Endothelial cell of umbilical vein (primary cell): ENCODE data around the gene KCNQ1OT1. TPM values are rescaled to one million over a fixed set of nuclear protein-coding genes. Genes with fewer than 3 reads are reported as not detected.

Experiments
- BruUV-seq: library from RNA; stranded (reverse); fragments of 400-500 nt; replicated peaks from 2 replicates; lab custom pipeline; 2021; lab: Mats Ljungman, UMichigan
- CTCF ChIA-PET: fragments of 300-600, 350-600 bp; sonication (Branson Sonifier 250); formaldehyde crosslinking; loops from one replicate; lab custom pipeline; 2021; ENCODE audit warnings: antibody characterized with exemption, inconsistent platforms; lab: Charles Lee
- POLR2A ChIA-PET: fragments of 300-600, 350-600 bp; sonication (Branson Sonifier 250); formaldehyde crosslinking; loops from one replicate; lab custom pipeline; 2021; ENCODE audit warnings: antibody characterized with exemption, inconsistent platforms; lab: Charles Lee
- DNase-seq: peaks from one replicate; pipeline ENCODE4 v3.0.0-alpha.2; 2011; ENCODE audit warnings: low read depth, low spot score
- FAIRE-seq: peaks from 2 replicates; lab custom pipeline; 2011; peaks lifted over from hg19 to GRCh38; lab: Jason Lieb, UNC
- H2AFZ ChIP-seq: 2 replicates; pipeline ENCODE4 v1.6.0; 2012; ENCODE audit warnings: low read depth, low read length, control low read depth, inconsistent platforms
- H3K27ac ChIP-seq: 2 replicates; pipeline ENCODE4 v1.5.1; 2011; ENCODE audit warnings: low read depth, mild to moderate bottlenecking, control low read depth, low read length, moderate library complexity; ENCODE audit not compliant: insufficient read depth
- H3K27me3 ChIP-seq, 2 experiments: 2 replicates each; pipeline versions ENCODE4 v1.6.0 to v1.6.1; 2011; ENCODE audit warnings: low read length in 2 of 2, mixed read lengths in 1 of 2; ENCODE audit not compliant: control insufficient read depth in 2 of 2, insufficient read depth in 2 of 2
- H3K36me3 ChIP-seq, 2 experiments: 2 replicates in 1 of 2; 3 replicates in 1 of 2; pipeline ENCODE4 v1.5.1; 2011; ENCODE audit warnings: low read length in 2 of 2, mild to moderate bottlenecking in 1 of 2, moderate library complexity in 1 of 2; ENCODE audit not compliant: control insufficient read depth in 2 of 2, insufficient read depth in 2 of 2; ENCODE audit errors: extremely low read depth in 1 of 2
- H3K4me1 ChIP-seq: 3 replicates; pipeline ENCODE4 v1.5.1; 2011; ENCODE audit warnings: mild to moderate bottlenecking, low read length; ENCODE audit not compliant: control insufficient read depth, insufficient read depth; ENCODE audit errors: extremely low read depth
- H3K4me2 ChIP-seq: 2 replicates; pipeline ENCODE4 v1.6.1; 2011; ENCODE audit warnings: low read length, control low read depth, mixed read lengths; ENCODE audit not compliant: insufficient read depth
- H3K4me3 ChIP-seq, 3 experiments: fragments of 200-600 bp in 1 of 3; sonication (generic), shearing (Covaris generic) in 1 of 3; replicated peaks in 1 of 3; 2 replicates each; pipeline ENCODE4 v1.5.1; 2011 to 2016; ENCODE audit warnings: control low read depth in 3 of 3, low read length in 3 of 3, mild to moderate bottlenecking in 2 of 3, inconsistent platforms in 1 of 3, low read depth in 1 of 3, moderate library complexity in 1 of 3; ENCODE audit not compliant: insufficient read depth in 1 of 3
- H3K79me2 ChIP-seq: 2 replicates; pipeline ENCODE4 v1.6.0; 2012; ENCODE audit warnings: low read length, inconsistent platforms; ENCODE audit not compliant: control insufficient read depth, insufficient read depth
- H3K9ac ChIP-seq: replicated peaks from 2 replicates; pipeline ENCODE3; 2011; ENCODE audit warnings: low read length, control low read depth; ENCODE audit not compliant: insufficient read depth; ENCODE audit errors: extremely low read depth
- H3K9me1 ChIP-seq: replicated peaks from 3 replicates; pipeline ENCODE4 v1.6.0; 2011; ENCODE audit warnings: mild to moderate bottlenecking, low read length; ENCODE audit not compliant: control insufficient read depth, insufficient read depth; ENCODE audit errors: extremely low read depth
- H3K9me3 ChIP-seq: replicated peaks from 2 replicates; pipeline ENCODE4 v1.5.1; 2012; ENCODE audit warnings: low read length, inconsistent platforms; ENCODE audit not compliant: control insufficient read depth, insufficient read depth
- H4K20me1 ChIP-seq: replicated peaks from 2 replicates; pipeline ENCODE3; 2011; ENCODE audit warnings: mild to moderate bottlenecking, low read length; ENCODE audit not compliant: control insufficient read depth, insufficient read depth; ENCODE audit errors: extremely low read depth
- EZH2 ChIP-seq: IDR thresholded peaks from 2 replicates; pipeline ENCODE4 v1.6.1; 2012; ENCODE audit warnings: borderline replicate concordance, low read depth, mild to moderate bottlenecking, moderate library complexity, low read length, inconsistent platforms; ENCODE audit not compliant: severe bottlenecking
- FOS ChIP-seq: IDR thresholded peaks from 2 replicates; pipeline ENCODE4 v1.6.1; 2011; ENCODE audit warnings: mild to moderate bottlenecking, low read length, moderate library complexity, borderline replicate concordance; ENCODE audit not compliant: insufficient read depth
- GATA2 ChIP-seq: IDR thresholded peaks from 2 replicates; pipeline ENCODE4 v1.7.0; 2011; ENCODE audit warnings: low read depth, mild to moderate bottlenecking, moderate library complexity, mixed read lengths, low read length; ENCODE audit not compliant: insufficient read length, insufficient read depth
- JUN ChIP-seq: IDR thresholded peaks from 2 replicates; pipeline ENCODE4 v1.6.1; 2011; ENCODE audit warnings: borderline replicate concordance, low read depth; ENCODE audit not compliant: insufficient read length, insufficient read depth
- MYC ChIP-seq: IDR thresholded peaks from one replicate; pipeline ENCODE4 v1.6.1; 2011; ENCODE audit warnings: mild to moderate bottlenecking, low read depth, low read length
- POLR2A ChIP-seq: IDR thresholded peaks from 2 replicates; pipeline ENCODE4 v1.6.1; 2012; ENCODE audit warnings: low read depth, mild to moderate bottlenecking, control low read depth, low read length
- POLR2AphosphoS5 ChIP-seq: IDR thresholded peaks from 2 replicates; pipeline ENCODE4 v1.6.1; 2012; ENCODE audit warnings: low read depth, mild to moderate bottlenecking, control low read depth, low read length, moderate library complexity; ENCODE audit not compliant: insufficient read depth
- dilution Hi-C: fragments of 300-500 bp; cut with MboI; formaldehyde crosslinking; loops from one replicate; pipeline ENCODE4 v1.15.0; 2019; ENCODE audit warnings: low sequenced_read_pairs; ENCODE audit not compliant: extremely low pct_ligation_motif_present
- intact Hi-C: fragments of 100-400 bp; cut with micrococcal nuclease; formaldehyde crosslinking; loops from one replicate; pipeline ENCODE4 v1.10.0; 2022
- polyA plus RNA-seq, 4 experiments: library from polyadenylated mRNA; depleted of rRNA in 3 of 4; stranded (reverse) in 3 of 4; unstranded in 1 of 4; fragments of >200 nt; gene quantifications; 2 replicates each; pipeline versions ENCODE4 v1.2.1 to v1.2.3, GENCODE V29; 2011 to 2012; ENCODE audit warnings: missing spikeins in 1 of 4
- total RNA-seq: library from RNA; stranded (reverse); gene quantifications from 2 replicates; pipeline ENCODE4 v1.2.3, GENCODE V29; 2021
- TF ChIP-seq, protein P1 (sequence below), 2 donors: IDR thresholded peaks; 1 replicate in 1 of 2; 2 replicates in 1 of 2; pipeline ENCODE4 v1.5.1; 2011; ENCODE audit warnings: low read length in 2 of 2, mild to moderate bottlenecking in 2 of 2, moderate library complexity in 2 of 2, control low read depth in 1 of 2, inconsistent platforms in 1 of 2, low read depth in 1 of 2; ENCODE audit not compliant: insufficient read depth in 1 of 2; ENCODE audit errors: extremely low read depth in 1 of 2
- TF ChIP-seq, protein P2 (sequence below): IDR thresholded peaks from 2 replicates; pipeline ENCODE4 v1.6.1; 2011; ENCODE audit not compliant: insufficient read depth, insufficient read length

KCNQ1OT1 gene
- total and polyA plus RNA-seq, 2 donors (not counting 3 experiments of a cell fraction or from before 2014, with no cell fraction given): 0.11 to 1.8 TPM

DNA sequence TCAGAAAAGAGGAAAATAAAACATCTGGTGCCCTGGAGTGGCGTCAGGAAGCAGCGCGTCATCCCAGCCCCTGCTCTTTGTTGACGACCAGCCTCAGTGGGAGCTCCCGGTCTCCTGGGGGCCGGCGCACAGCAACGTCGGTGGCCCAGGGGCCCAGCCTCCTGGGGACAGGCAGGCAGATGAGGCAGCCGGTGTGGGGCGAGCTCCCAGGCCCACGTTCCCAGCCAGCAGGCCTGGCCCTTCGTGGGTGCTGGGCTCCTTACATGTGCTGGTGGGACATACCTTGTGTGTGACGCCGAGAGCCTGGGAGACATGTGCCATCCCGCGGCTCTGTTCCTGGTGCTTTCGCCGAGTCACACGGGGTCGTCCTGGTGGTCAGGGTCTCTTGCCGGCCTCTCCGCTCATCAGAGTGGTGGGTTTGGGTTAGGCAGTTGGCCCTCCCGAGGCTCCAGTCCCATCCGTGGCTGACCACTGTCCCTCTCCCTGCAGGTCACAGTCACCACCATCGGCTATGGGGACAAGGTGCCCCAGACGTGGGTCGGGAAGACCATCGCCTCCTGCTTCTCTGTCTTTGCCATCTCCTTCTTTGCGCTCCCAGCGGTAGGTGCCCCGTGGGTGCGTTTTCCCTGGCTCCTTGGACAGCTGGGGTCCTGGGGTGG, 116.7 kb downstream of the KCNQ1OT1 start:
- POLR2A ChIA-PET: no interaction called here
- no peak overlapping the region for H3K27ac ChIP-seq
- no peak for FAIRE-seq

DNA sequence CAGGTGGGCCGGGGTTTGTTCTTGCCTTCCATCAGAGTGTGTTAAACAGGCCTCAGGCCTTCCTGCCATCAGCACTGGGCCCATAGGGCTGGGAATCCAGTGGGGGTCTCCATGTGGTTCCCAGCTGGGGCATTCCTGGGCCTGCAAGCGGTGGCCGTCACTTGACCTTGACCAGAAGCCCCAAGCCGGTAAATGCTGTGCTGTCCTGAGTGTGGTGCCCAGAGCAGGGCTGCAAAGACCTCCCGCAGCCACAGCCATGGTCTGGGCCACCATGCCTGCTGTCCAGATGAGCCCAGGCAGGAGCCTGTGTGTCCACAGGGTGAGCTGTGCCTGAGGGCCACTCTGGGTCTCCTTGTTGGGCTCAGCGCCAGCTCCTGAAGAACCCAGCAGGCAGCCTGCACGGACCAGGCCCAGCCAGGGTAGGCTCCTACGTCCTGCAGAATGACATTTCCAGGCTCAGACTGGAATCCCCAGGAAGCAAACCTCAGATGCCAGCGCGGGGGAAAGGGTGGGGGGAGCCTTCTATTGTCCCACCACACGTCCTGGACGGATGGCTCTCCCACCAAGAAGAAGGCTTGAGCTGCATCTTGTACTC, 117.3 kb downstream of the KCNQ1OT1 start:
- CTCF ChIA-PET: no interaction called here
- no peak overlapping the region for H3K9ac ChIP-seq
- no peaks in the 10 kb centered on the region for H3K9me1 ChIP-seq
- TF ChIP-seq MYC: no peak
- TF ChIP-seq, protein P1, sequence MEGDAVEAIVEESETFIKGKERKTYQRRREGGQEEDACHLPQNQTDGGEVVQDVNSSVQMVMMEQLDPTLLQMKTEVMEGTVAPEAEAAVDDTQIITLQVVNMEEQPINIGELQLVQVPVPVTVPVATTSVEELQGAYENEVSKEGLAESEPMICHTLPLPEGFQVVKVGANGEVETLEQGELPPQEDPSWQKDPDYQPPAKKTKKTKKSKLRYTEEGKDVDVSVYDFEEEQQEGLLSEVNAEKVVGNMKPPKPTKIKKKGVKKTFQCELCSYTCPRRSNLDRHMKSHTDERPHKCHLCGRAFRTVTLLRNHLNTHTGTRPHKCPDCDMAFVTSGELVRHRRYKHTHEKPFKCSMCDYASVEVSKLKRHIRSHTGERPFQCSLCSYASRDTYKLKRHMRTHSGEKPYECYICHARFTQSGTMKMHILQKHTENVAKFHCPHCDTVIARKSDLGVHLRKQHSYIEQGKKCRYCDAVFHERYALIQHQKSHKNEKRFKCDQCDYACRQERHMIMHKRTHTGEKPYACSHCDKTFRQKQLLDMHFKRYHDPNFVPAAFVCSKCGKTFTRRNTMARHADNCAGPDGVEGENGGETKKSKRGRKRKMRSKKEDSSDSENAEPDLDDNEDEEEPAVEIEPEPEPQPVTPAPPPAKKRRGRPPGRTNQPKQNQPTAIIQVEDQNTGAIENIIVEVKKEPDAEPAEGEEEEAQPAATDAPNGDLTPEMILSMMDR (IDR thresholded peaks at IDR 0.05; ENCODE audit: extremely low read depth in 1 of 2, insufficient read depth in 1 of 2, low read depth in 1 of 2, low read length in 2 of 2): no peak
- TF ChIP-seq POLR2AphosphoS5: no peak
- no peak for TF ChIP-seq FOS
- TF ChIP-seq POLR2A: no peak
- no peak for TF ChIP-seq GATA2
- TF ChIP-seq JUN: no peak
- TF ChIP-seq, protein P2, sequence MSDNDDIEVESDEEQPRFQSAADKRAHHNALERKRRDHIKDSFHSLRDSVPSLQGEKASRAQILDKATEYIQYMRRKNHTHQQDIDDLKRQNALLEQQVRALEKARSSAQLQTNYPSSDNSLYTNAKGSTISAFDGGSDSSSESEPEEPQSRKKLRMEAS: no peak
- no peak for TF ChIP-seq EZH2
- POLR2A ChIA-PET: no interaction called here
- dilution Hi-C loops: no loop called here
- no peak overlapping the region for H3K4me3 ChIP-seq
- H3K4me1 ChIP-seq: no peaks in the 10 kb centered on the region
- H4K20me1 ChIP-seq: no peaks in the 10 kb centered on the region
- no peak overlapping the region for H3K4me2 ChIP-seq
- intact Hi-C loops: no loop called here
- FAIRE-seq (no peak), DNase-seq (no peak)
- no peaks in the 10 kb centered on the region for H3K36me3 ChIP-seq
- H3K79me2 ChIP-seq: no peaks in the 10 kb centered on the region
- no peak overlapping the region for H2AFZ ChIP-seq
- H3K27me3 ChIP-seq: no peaks in the 10 kb centered on the region
- no peaks in the 10 kb centered on the region for H3K9me3 ChIP-seq
- BruUV-seq: no TSS peak
- H3K27ac ChIP-seq: no peak overlapping the region

More for the DNA sequence above, 116.7 kb downstream of the KCNQ1OT1 start:
- BruUV-seq: no TSS peak
- Histone ChIP-seq H3K4me3 (no peak overlapping the region), H3K9ac (no peak overlapping the region), H4K20me1 (no peaks in the 10 kb centered on the region), H2AFZ (no peak overlapping the region), H3K4me1 (no peaks in the 10 kb centered on the region), H3K36me3 (no peaks in the 10 kb centered on the region), H3K9me1 (no peaks in the 10 kb centered on the region), H3K4me2 (no peak overlapping the region), H3K9me3 (no peaks in the 10 kb centered on the region), H3K79me2 (no peaks in the 10 kb centered on the region), H3K27me3 (no peaks in the 10 kb centered on the region)
- intact Hi-C loops (no loop called here), dilution Hi-C loops (no loop called here)
- CTCF ChIA-PET: no interaction called here
- no peak for TF ChIP-seq POLR2AphosphoS5
- no peak for DNase-seq
